ENCODE data around the gene CLIC1.

GRCh38 chr6:31770860-31771259 is 34.5 kb upstream of the CLIC1 start:
- no peak for TF ChIP-seq MAZ (IDR thresholded peaks at IDR 0.05; ENCODE audit: borderline replicate concordance, low read depth, low read length)
- no peak for TF ChIP-seq CTCF (IDR thresholded peaks at IDR 0.05)
- TF ChIP-seq ESRRA (IDR thresholded peaks at IDR 0.05; ENCODE audit: borderline replicate concordance, low read length), result no peak
- no peak for TF ChIP-seq POLR2A (IDR thresholded peaks at IDR 0.05; ENCODE audit: low read length)
- no peak for TF ChIP-seq POLR2AphosphoS2 (conservative IDR thresholded peaks at IDR 0.05; ENCODE audit: low read length)
- no peak for TF ChIP-seq JUNB (IDR thresholded peaks at IDR 0.05)

Data from A549 (cell line).